ENCODE data around the gene DAP3. TPM values are rescaled to one million over a fixed set of nuclear protein-coding genes. Genes with fewer than 3 reads are reported as not detected.
"Not testable (repeated sequence)": the region's sequence is repeated elsewhere in the genome, so short reads cannot be mapped to it uniquely, and the experiment has no call there.

Gene DAP3
- polyA plus RNA-seq, 1 of the 3 experiments (the other 2 are of a cell fraction), result 115 TPM

DNA sequence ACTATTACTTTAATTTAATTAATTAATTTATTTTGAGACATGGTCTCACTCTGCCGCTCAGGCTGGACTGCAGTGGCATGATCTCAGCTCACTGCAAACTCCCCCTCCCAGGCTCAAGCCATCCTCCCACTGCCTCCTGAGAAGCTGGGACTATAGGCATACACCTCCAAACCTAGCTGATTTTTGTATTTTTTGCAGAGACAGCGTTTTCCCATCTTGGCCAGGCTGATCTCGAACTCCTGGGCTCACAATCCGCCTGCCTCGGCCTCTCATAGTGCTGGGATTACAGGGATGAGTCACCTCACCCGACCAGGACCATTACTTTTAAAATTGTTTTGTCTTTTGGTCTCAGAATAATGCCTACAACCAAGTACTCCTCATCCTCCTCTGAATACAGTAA is 15.9 kb upstream of the DAP3 start:
- WGBS (ENCODE audit: low lambda C conversion rate), result 96% methylated on average over 6 of the region's 6 CpGs

GRCh38 chr1:155678027-155678426 is 10.9 kb upstream of the DAP3 start:
- DNase-seq, result no peak
- no peak overlapping the region for H3K4me3 ChIP-seq (ENCODE audit: low read depth in 2 of 2, low read length in 1 of 2)
- H3K9me3 ChIP-seq, result no peaks in the 10 kb centered on the region
- POLR2A ChIA-PET, result no interaction called here
- peaks cover 30% of the 10 kb centered on the region for H4K20me1 ChIP-seq (ENCODE audit: insufficient read depth)
- H3K4me2 ChIP-seq, result no peak overlapping the region
- H3F3A ChIP-seq (replicated peaks; ENCODE audit: insufficient read depth), result no peaks in the 10 kb centered on the region
- no peaks in the 10 kb centered on the region for H3K9me2 ChIP-seq
- CTCF ChIA-PET, result no interaction called here
- H3K27me3 ChIP-seq (ENCODE audit: insufficient read depth), result no peaks in the 10 kb centered on the region
- no peak overlapping the region for H3K9ac ChIP-seq
- no peaks in the 10 kb centered on the region for H3K4me1 ChIP-seq (ENCODE audit: control insufficient read depth in 1 of 2, insufficient read depth in 2 of 2, low read depth in 1 of 2, low read length in 1 of 2)
- TF ChIP-seq MEF2A (IDR thresholded peaks at IDR 0.05; ENCODE audit: borderline replicate concordance, low read depth) (no peak), GATA2 (CRISPR knock-in tag; IDR thresholded peaks at IDR 0.05) (no peak), TCF12 (IDR thresholded peaks at IDR 0.05) (no peak), ZBTB33 (IDR thresholded peaks at IDR 0.05; ENCODE audit: borderline replicate concordance, low read depth) (no peak), RFX5 (IDR thresholded peaks at IDR 0.05; ENCODE audit: low read length) (no peak), RCOR1 (IDR thresholded peaks at IDR 0.05; ENCODE audit: low read length) (no peak)
- TF ChIP-seq, protein P1, sequence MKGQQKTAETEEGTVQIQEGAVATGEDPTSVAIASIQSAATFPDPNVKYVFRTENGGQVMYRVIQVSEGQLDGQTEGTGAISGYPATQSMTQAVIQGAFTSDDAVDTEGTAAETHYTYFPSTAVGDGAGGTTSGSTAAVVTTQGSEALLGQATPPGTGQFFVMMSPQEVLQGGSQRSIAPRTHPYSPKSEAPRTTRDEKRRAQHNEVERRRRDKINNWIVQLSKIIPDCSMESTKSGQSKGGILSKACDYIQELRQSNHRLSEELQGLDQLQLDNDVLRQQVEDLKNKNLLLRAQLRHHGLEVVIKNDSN (IDR thresholded peaks at IDR 0.05; ENCODE audit: borderline replicate concordance, low read depth), result no peak
- 97% methylated on average over 4 of the region's 4 CpGs for WGBS (ENCODE audit: low lambda C conversion rate)
- H3K79me2 ChIP-seq (ENCODE audit: insufficient read depth), result peaks cover 61% of the 10 kb centered on the region
- H3K27ac ChIP-seq (ENCODE audit: low read depth in 2 of 2, low read length in 1 of 2), result no peak overlapping the region
- H2AFZ ChIP-seq (ENCODE audit: low read depth), result no peak overlapping the region
- H3K36me3 ChIP-seq (replicated peaks in 1 of 2; ENCODE audit: control insufficient read depth in 1 of 2, insufficient read depth in 2 of 2, low read length in 1 of 2), result peaks cover 38 to 71% of the 10 kb centered on the region in 2 experiments

More for the DNA sequence above, 15.9 kb upstream of the DAP3 start:
- CTCF ChIA-PET, result interaction anchor here (1.1 to 1.2 kb wide), 2 partner anchors 11 to 56 kb away, joined by 3 read pairs; no protein-coding TSS in a partner anchor
- POLR2A ChIA-PET, result no interaction called here
- peaks cover 5% of the 10 kb centered on the region for H3F3A ChIP-seq (replicated peaks; ENCODE audit: insufficient read depth)
- H4K20me1 ChIP-seq (ENCODE audit: insufficient read depth), result no peaks in the 10 kb centered on the region
- TF ChIP-seq TAF1 (IDR thresholded peaks at IDR 0.05; ENCODE audit: borderline replicate concordance, low read depth, low read length), result no peak
- no peak for TF ChIP-seq MEF2A (IDR thresholded peaks at IDR 0.05; ENCODE audit: borderline replicate concordance, low read depth)
- H2AFZ ChIP-seq (ENCODE audit: low read depth), result no peak overlapping the region
- H3K4me2 ChIP-seq, result no peak overlapping the region
- no peaks in the 10 kb centered on the region for H3K9me2 ChIP-seq
- peaks cover 63 to 78% of the 10 kb centered on the region in 2 experiments for H3K36me3 ChIP-seq (replicated peaks in 1 of 2; ENCODE audit: control insufficient read depth in 1 of 2, insufficient read depth in 2 of 2, low read length in 1 of 2)
- H3K27me3 ChIP-seq (ENCODE audit: insufficient read depth), result no peaks in the 10 kb centered on the region
- H3K79me2 ChIP-seq (ENCODE audit: insufficient read depth), result peaks cover 15% of the 10 kb centered on the region; the same call in 1 of the 2 replicates
- no peak overlapping the region for H3K9ac ChIP-seq
- DNase-seq, result no peak
- H3K27ac ChIP-seq (ENCODE audit: low read depth in 2 of 2, low read length in 1 of 2), result no peak overlapping the region
- H3K4me3 ChIP-seq (ENCODE audit: low read depth in 2 of 2, low read length in 1 of 2), result no peak overlapping the region
- H3K4me1 ChIP-seq (ENCODE audit: control insufficient read depth in 1 of 2, insufficient read depth in 2 of 2, low read depth in 1 of 2, low read length in 1 of 2), result no peaks in the 10 kb centered on the region
- H3K9me3 ChIP-seq, result no peaks in the 10 kb centered on the region

- H3K9ac ChIP-seq; H3K4me2 ChIP-seq; H3K4me1 ChIP-seq (ENCODE audit: control insufficient read depth in 1 of 2, insufficient read depth in 2 of 2, low read depth in 1 of 2, low read length in 1 of 2); H3K27ac ChIP-seq (ENCODE audit: low read depth in 2 of 2, low read length in 1 of 2); H3K9me3 ChIP-seq; DNase-seq; POLR2A ChIA-PET; H3F3A ChIP-seq (replicated peaks; ENCODE audit: insufficient read depth); H3K4me3 ChIP-seq (ENCODE audit: low read depth in 2 of 2, low read length in 1 of 2); H3K9me2 ChIP-seq; H2AFZ ChIP-seq (ENCODE audit: low read depth); H3K27me3 ChIP-seq (ENCODE audit: insufficient read depth): not testable (repeated sequence)
- CTCF ChIA-PET, result interaction anchor here (1.4 kb wide), 1 partner anchor 50 kb away, joined by 4 read pairs; no protein-coding TSS in a partner anchor
- H4K20me1 ChIP-seq (ENCODE audit: insufficient read depth), result peaks cover 40% of the 10 kb centered on the region
- 46% methylated on average over 1 of the region's 1 CpG for WGBS (ENCODE audit: low lambda C conversion rate)
- H3K36me3 ChIP-seq (replicated peaks in 1 of 2; ENCODE audit: control insufficient read depth in 1 of 2, insufficient read depth in 2 of 2, low read length in 1 of 2), result peaks cover 38 to 66% of the 10 kb centered on the region in 2 experiments
- peaks cover 67% of the 10 kb centered on the region for H3K79me2 ChIP-seq (ENCODE audit: insufficient read depth)
These were observed 9.9 kb upstream of the DAP3 start for GRCh38 chr1:155678992-155679391.
